HG03280 (cell line): ENCODE results near the gene KLK5.

Source experiments
- ATAC-seq: cut with Tn5 transposase; IDR thresholded peaks from one replicate; pipeline ENCODE4 v1.9.1; 2021; ENCODE audit warnings: mild to moderate bottlenecking, moderate library complexity; ENCODE audit not compliant: unreplicated experiment

The KLK5 gene

DNA sequence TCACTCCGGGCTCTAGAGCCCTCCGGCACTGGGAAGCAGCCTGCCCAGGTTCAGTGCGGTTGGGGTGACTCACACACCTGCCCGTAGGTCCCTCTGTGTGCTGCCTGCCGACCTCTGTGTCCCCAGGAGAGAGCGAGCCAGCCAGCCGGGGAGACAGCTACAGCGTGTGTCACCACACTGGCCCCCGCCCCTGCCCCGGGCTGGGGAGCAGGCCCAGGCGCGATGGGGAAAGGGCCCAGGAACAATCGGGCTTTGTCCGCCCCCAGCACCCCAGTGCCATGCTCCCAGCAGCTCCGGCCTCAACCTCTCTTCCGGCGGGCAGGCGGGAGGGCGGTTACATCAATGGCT is 16.5 kb upstream of the KLK5 start, which contains the start of gene KLK6:
Gene KLK6 (minus strand): TSS at position 179 of the 348 bp plus-strand sequence. CDS start 1,487 bp downstream, outside the sequence.
- ATAC-seq, result no peak

DNA sequence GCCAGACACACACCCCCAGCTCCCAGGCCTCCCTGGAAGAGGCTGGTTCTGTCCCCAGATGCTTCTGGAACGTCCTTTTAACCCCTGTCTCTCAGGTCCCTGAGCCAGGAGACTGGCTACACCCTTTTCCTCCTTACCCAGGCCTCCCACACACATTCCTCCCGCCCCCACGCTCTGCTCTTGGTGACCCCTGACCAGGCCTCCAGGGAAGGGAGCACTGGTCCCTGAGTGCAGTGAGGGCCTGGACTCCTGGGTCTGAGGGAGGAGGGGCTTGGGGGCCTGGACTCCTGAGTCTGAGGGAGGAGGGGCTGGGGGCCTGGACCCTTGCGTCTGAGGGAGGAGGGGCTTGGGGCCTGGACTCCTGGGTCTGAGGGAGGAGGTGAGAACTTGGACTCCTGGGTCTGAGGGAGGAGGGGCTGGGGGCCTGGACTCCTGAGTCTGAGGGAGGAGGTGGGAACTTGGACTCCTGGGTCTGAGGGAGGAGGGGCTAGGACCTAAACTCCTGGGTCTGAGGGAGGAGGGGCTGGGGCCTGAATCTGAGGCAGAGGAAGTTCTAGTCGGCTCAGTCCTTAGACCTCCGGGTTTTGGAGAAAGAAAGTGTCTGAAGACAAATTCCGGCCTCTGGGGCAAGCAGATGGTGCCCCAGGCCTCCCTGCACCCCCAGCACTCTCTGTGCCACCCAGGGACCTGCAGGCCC is 16.0 kb upstream of the KLK5 start:
- no peak for ATAC-seq

DNA sequence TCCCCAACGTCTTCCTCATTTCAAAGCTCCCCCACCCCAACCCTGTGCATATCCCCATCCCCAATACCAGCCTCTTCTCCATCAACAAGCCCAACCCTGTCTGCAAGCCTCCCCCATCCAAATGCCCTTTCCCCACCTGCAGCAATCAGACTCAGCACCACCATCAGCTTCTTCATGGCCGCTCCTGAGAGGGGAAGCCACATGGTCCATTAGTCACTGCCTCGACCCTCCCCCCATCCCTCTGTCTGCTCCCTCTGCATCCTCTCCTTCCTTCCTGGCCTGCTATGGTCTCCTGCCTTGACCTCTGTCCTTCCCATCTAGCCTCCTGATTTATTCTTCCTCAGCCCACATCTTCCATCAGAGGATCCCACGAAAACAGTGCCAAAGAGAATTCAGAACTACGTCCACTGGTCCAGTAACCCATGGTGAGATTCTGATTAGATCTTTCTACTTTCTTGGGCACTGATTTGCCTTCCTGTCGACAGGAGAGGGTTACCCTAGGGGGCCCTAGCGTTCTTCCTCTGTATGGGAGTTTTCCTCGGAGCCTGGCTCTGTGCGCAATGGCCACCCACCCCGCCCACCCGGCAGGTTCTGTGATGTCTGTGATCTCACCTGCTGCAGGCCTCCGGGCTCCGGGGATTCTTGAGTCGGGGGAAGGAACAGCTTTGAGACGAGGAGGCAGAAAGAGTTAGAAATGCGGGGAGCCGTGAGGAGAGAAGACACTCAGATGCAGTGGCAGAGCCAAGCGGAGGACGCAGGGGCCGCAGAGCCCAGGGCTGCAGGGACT is 15.3 kb upstream of the KLK5 start:
- no peak for ATAC-seq

DNA sequence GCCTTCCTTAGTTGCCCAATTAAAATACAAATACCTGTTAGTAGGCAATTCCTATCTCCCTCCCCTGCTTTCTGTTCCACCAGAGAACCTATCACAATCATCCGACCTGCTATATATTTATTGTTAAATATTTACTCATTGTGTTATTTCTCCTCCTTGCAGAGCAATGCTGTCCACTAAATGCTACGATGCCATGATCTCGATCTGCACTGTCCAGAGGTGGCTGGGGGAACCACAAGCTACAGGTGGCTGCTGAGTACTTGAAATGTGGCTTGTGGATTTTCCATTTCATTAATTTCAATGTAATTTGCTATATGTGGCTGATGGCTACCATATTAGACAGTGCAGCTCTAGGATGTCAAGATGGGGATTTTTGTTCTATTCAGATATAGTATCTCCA is 11.4 kb upstream of the KLK5 start:
- ATAC-seq, result no peak

DNA sequence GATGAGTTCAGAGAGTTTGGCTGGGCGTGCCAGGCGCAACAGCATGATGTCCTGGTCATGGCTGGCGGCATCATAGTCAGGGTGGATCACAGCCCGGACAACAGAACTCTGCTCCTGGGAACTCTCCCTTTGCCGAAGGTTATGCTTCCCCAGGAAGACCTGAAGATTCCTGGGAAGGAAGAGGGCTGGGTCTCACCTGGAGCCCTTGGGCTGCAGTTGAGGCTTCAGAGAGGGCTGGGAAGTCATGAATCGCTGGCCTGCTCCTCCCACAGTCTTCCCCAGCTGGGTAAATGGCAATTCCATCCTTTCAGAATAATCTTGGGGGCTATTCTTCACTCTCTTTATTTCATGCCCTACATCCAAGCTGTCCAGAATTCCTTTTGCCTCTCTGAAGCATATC is 10.5 kb upstream of the KLK5 start:
- ATAC-seq, result no peak

DNA sequence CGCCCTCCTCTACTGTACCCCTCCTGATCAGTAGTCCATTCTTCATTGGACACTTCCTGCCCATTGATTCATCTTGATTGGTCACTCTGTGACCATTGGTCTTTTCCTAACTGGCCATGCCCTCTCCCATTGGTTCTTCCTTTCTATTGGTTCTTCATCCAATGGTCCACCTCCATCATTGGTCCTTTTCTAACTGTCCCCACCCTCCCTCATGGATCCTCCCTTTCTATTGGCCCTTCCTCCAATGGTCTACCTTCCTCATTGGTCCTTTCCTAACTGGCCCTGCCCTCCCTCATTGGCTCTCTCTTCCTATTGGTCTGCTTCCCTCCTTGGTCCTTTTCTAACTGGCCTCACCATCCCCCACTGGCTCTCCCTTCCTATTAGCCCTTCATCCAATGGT is 9.4 kb upstream of the KLK5 start:
- ATAC-seq, result no peak

DNA sequence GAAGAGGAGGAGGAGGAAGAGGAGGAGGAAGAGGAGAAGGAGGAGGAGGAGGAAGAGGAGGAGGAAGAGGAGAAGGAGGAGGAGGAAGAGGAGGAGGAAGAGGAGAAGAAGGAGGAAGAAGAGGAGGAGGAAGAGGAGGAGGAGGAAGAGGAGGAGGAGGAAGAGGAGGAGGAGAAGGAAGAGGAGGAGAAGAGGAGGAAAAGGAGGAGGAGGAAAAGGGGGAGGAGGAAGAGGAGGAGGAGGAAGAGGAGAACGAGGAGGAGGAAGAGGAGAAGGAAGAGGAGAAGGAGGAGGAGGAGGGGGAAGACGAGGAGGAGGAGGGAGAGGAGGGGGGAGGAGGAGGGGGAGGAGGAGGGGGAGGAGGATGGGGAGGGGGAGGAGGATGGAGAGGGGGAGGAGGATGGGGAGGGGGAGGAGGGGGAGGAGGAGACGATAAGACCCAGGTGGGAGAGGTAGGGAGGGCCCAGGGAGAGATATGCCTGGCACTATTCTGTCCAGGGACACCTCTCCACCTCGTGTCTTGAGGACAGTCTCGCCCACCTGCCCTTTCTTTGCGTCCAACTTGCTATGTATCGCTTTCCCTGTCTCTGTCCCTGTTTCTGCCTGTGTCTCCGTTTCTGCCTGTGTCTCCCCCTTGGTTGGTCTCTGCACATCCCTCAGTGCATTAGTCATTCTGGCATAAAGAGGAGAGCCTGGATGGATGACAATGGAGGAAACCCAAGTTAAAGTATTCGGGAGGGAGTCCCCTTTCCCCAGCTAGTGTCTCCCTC is 7.1 kb upstream of the KLK5 start:
- no peak for ATAC-seq

DNA sequence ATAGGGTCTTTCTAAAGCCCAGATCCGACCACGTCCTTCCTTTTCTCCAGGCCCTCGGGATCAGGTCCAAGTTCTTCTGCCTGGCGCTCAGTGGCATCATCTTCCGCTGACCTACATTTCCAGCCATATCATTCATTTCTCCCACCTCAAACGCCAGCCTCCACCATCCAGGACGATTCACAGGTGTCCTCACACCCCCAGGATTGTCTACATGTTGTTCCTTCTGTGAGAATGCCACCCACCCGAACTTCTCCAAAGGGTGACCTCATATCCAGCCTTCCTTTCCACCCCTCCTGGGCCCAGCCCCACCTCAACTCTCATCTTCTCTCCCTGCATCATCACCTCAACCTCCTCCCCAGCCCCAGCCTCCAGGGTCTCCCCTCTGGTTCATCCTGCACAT is 4.7 kb upstream of the KLK5 start:
- ATAC-seq, result no peak

DNA sequence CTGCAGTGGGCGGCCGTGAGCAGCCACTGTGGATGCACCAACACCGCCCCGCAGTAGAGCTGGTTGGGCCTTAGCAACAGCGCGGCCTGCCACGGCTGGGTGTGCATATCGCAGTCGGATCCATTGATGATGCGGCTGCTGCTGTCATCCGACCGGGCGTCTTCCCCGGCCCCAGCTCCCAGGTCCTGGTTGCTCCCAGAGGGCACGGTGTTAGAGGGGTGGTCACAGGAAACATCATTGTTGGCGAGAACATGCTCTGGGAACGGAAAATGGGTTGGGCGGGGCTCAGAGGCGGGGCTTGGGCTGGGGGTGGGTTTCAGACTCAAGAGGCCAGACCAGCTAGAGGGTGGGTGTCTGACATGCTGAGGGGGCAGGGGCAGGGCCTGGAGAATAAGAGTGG is 3.0 kb downstream of the KLK5 start:
- ATAC-seq, result no peak

DNA sequence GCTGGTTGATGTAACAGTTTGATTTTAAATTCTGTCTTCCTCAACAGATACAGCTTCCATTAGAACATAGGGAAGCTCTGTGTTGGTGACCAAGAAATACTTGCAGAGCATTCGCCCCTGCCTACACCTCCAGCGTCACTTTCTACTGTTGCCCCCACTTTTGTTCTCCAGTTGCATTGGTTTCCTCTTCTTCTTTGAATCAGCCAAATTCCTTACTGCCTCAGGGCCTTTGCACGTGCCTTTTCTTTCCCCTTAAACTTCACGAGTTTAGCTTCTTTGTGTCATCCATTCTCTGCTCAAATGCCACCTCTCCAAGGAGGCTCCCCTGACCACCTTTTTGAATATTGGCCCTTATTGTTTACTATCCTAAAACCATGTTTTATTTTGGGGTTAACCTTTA is 5.7 kb downstream of the KLK5 start:
- no peak for ATAC-seq

DNA sequence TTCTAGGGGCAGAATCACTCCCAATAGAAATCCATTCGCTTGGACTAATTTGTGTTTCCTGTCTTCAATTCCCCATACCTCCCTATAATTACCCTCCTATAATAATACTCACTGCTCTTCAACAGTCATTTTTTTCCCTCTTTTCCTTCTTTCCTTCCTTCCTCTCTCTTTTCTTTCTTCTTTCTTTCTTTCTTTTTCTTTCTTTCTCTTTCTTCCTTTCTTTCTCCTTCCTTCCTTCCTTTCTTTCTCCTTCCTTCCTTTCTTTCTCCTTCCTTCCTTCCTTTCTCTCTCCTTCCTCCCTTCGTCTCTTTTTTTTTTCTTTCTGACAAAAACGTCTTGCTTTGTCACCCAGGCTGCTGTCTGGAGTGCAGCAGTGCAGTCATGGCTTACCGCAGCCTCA is 8.0 kb downstream of the KLK5 start:
- ATAC-seq, result no peak

DNA sequence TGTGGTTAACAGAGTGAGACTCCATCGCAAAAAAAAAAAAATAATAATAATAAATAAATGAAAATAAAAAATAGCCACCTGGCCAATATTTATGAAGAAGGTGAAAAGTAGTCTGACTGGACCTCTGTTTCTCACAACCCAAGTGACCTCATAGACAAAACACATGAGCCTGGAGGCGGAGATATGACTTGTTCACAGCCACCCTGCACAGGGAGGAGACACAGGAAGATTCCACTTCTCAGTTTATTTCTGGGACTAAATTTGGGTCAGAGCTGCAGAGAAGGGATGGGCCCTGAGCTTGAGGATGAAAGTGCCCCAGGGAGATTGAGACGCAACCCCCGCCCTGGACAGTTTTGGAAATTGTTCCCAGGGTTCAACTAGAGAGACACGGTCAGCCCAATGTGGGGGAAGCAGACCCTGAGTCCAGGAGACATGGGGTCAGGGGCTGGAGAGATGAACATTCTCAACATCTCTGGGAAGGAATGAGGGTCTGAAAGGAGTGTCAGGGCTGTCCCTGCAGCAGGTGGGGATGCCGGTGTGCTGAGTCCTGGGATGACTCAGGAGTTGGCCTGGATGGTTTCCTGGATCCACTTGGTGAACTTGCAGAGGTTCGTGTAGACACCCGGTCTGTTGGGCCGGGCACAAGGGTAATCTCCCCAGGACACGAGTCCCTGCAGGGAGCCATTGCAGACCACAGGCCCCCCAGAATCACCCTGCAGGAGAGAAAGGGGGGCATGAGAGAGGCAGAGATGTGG is 9.6 kb downstream of the KLK5 start:
- ATAC-seq, result no peak

DNA sequence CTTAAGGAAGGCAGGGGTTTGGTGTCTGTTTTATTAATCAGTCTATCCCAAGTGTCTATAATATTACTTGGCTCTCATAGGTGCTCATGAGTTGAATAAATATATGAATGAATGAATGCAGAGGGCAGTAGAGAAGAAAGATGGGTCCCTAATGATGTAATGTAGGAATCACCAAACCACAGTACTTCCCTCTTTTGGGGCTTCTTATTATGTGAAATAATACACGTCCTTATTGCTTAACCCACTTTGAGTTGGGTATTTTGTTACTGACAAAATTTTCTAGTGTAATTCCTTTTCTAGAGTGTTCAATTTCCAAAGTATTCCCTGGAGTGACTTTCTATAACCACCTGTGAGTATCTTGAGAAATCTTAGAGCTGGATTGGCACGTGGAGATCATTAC is 13.2 kb downstream of the KLK5 start:
- no peak for ATAC-seq

DNA sequence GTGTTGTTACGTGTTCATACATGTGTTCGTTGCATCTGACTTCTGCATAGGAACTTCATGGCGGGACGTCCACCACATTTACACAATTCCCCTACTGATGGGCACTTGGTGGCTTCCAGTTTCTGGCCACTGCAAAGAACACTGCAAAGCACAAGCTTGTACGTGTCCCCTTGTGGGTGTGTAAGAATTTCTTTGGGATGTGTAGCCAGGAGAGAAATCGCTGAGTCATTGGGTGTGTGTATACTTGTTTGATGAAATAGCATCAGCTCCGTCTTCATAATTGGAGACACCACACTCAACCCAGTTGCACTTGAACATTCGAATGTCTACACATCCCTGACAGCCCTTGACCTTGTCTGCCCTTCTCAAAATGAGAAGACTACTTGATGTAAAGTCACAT is 19.2 kb downstream of the KLK5 start:
- ATAC-seq, result no peak

DNA sequence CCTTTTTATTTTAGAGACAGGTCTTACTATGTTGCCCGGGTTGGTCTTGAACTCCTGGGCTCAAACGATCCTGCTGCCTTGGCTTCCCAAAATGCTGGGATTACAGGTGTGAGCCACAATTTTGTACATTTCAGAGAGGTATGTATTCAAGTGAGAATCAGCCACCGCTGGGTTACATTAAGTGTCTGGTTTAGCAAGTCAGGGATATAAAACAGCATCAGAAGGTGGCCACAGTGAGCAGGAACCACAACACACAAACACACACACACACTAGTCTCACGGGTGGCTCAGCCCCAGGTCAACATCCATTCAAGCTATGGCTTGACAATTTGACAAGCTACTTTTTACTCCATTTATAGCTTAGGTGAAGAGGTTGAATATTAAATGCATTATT is 20.2 kb downstream of the KLK5 start:
- ATAC-seq, result no peak

DNA sequence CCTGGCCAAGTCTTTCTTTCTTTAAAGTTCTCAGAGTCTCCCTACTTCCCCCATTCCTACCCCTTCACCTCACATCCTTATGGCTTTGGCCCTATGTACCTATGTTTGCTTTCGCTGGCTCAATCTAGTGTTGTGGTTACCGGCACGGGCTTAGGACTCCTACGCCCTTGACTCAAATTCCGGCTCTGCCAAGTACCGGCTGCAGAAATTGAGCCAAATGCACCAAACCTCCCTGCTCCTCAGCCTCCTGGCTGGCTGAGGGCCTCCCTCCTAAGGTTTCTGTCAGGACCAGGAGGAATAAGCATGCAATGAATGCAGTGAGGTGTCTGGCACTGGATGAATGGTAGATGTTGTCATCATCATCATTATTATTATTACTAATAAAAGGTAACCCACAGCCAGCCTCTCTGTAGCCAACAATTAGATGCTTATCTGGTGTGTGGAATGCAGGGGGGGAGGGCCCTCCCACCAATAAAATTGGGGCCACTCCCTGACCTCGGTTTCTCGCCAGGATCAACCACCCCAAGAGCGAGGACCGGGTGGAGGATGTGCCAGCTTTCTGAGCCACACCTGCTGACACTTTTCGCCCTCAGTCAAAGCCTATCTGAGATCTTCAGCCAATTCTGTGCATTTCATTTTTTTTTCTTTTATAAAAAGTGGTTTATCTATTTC is 20.7 kb downstream of the KLK5 start:
- no peak for ATAC-seq

DNA sequence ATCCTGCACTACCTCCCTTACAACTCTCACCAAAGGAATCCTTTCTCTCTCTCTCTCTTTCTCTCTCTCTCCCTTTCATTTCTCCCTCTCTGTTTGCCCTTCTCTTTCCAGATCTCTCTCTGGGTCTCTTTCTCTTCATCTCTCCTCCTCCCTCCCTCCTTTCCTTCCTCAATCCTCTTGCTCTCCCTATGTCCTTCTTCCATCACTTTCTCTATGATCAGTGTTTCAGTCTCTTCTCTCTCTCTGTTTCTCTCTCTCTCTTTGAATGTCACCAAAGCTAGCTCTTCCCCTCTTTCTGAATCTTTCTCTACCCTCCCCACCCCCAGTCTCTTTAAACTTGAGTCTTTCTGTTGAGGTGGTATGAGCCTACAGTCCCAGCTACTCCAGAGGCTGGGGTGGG is 21.8 kb downstream of the KLK5 start:
- ATAC-seq, result no peak

DNA sequence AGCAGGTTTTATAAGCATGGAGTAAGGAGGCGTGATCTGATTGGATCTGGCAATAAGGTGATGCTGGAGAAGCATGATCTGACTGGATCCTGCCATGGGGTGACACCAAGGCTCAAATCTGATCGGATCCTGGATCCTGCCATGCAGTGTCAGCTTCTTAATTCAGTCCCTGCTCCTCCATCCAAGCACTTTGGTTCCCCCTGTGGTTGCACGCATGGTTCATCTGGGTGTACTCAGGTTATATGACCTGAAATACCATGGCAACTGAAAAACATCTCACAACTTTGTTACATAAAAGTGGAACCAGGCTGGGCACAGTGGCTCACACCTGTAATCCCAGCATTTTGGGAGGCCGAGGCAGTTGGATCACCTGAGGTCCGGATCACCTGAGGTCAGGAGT is 24.0 kb downstream of the KLK5 start:
- no peak for ATAC-seq

DNA sequence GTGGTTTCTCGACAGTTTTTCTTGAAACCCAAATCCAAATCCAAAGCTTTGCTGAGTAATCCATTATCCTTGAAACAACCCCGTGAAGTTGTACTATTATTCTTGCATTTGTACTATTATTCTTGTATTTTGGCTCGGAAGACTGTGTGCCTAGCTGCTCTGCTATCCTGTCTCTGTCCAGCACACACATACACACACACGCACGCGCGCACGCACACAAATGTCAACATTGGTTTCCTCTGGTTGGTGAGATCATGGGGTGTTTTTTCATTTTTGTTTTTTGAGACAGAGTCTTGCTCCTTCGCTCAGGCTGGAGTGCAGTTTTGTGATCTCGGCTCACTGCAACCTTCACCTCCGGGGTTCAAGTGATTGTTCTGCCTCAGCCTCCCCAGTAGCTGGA is 26.7 kb downstream of the KLK5 start:
- ATAC-seq, result no peak

DNA sequence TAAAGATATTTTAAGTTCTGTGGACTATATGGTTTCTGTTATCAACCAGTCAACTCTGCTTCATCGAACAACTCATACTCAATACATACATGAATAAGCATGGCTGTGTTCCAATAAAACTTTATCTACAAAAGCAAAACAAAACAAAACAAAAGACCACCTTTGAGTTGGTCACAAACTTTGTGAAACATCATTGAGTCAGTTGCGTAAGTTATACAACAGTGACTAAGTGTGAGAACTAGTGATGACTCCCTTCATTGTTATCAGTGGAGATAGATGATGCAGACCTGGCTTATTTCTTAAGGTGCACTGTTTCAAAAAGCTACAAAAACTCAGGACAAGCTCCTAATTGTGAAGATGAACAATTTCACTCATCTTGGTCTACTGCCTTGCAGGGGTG is 27.1 kb downstream of the KLK5 start:
- no peak for ATAC-seq

DNA sequence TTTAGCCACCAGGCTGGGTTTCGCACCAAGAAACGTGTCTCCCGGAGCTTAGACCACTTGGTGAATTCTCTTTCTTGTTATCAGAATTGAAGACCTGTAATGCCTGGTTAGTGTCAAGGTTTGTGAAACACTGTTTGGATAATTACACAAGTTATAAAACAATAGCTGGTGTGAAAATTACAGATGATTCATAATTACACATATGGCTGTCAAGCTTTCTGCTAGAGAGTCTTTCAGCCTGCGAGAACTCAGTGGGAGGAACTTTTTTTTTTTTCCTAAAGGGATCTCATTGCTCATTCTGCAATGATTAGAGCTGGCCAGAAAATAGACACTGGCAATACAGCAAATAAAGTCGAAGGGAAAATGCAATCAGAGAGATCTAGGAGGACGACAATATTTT is 28.3 kb downstream of the KLK5 start:
- ATAC-seq, result no peak
